Kidney (tissue), 14 donors: ENCODE results near the gene PFAS. TPM values are rescaled to one million over a fixed set of nuclear protein-coding genes. Genes with fewer than 3 reads are reported as not detected.

Experiments used
- DNase-seq, 5 donors: peaks; one replicate each; pipeline ENCODE4 v3.0.0-alpha.2; 2013 to 2020
- FAIRE-seq: peaks from 2 replicates; lab custom pipeline; 2012; peaks lifted over from hg19 to GRCh38; lab: Jason Lieb, UNC
- H3K27ac ChIP-seq, 2 donors: one replicate each; pipeline ENCODE4 v1.7.0; 2013; ENCODE audit warnings: low read depth in 2 of 2, low read length in 2 of 2, inconsistent platforms in 1 of 2
- H3K27me3 ChIP-seq: one replicate; pipeline ENCODE4 v1.7.1; 2013; ENCODE audit warnings: low read length, inconsistent platforms; ENCODE audit not compliant: control insufficient read depth, insufficient read depth
- H3K36me3 ChIP-seq, 3 donors: one replicate each; pipeline versions ENCODE4 v1.7.0 to v1.7.1; 2013; ENCODE audit warnings: low read length in 3 of 3, control low read depth in 1 of 3, inconsistent platforms in 1 of 3; ENCODE audit not compliant: insufficient read depth in 3 of 3, control insufficient read depth in 2 of 3
- H3K4me1 ChIP-seq, 3 donors: one replicate each; pipeline versions ENCODE4 v1.7.0 to v1.7.1; 2013; ENCODE audit warnings: low read length in 3 of 3, inconsistent platforms in 1 of 3, low read depth in 1 of 3; ENCODE audit not compliant: control insufficient read depth in 2 of 3, insufficient read depth in 2 of 3
- H3K4me3 ChIP-seq, 3 donors: one replicate each; pipeline versions ENCODE4 v1.7.0 to v1.8.1; 2013; ENCODE audit warnings: low read length in 3 of 3, control low read depth in 1 of 3, inconsistent platforms in 1 of 3
- H3K9ac ChIP-seq, 3 donors: one replicate each; pipeline versions ENCODE4 v1.7.0 to v1.7.1; 2013; ENCODE audit warnings: low read length in 3 of 3, control low read depth in 1 of 3, inconsistent platforms in 1 of 3
- H3K9me3 ChIP-seq, 3 donors: one replicate each; pipeline versions ENCODE4 v1.7.0 to v1.7.1; 2013; ENCODE audit warnings: low read length in 3 of 3, control low read depth in 1 of 3, inconsistent platforms in 1 of 3; ENCODE audit not compliant: control insufficient read depth in 2 of 3, insufficient read depth in 1 of 3
- CTCF ChIP-seq: IDR thresholded peaks from 3 replicates; pipeline ENCODE4 v1.5.1; 2012; ENCODE audit warnings: mild to moderate bottlenecking, moderate library complexity, borderline replicate concordance; ENCODE audit not compliant: insufficient read depth; ENCODE audit errors: extremely low read depth
- intact Hi-C: fragments of 100-400 bp; cut with DNase I; formaldehyde crosslinking; loops from one replicate; pipeline ENCODE4 v1.11.1; 2022
- polyA plus RNA-seq: library from polyadenylated mRNA; stranded (reverse); fragments of 350-450 nt; fragmentation: Illumina TruSeq; extraction: RNeasy Lipid Tissue Mini Kit (QIAGEN cat#74804); gene quantifications from one replicate; pipeline ENCODE4 v1.2.3, GENCODE V29; 2014; ENCODE audit warnings: low read depth, low replicate concordance; ENCODE audit not compliant: insufficient read depth
- total RNA-seq: library from RNA; stranded (reverse); fragmentation: NEBNext Ultra II Directional; extraction: Animal tissue kit (Norgen Biotek cat#: 25700); gene quantifications from one replicate; pipeline ENCODE4 v1.2.1, GENCODE V29; 2021
- donor health status: control.
- donor health status: control.
- donor health status: control.
- donor health status: control.
- donor health status: control.
- donor health status: DM: yes; HTN: yes; CAD: no.
- donor health status: Normal renal cell carcinoma (clear cell type).

The PFAS gene
- total and polyA plus RNA-seq, 2 donors from 2014 or later: 7.6 to 49.5 TPM

- no peaks in the 10 kb centered on the region for H3K27me3 ChIP-seq
- intact Hi-C loops: no loop called here
- no peak for TF ChIP-seq CTCF
- H3K9me3 ChIP-seq: no peaks in the 10 kb centered on the region
- FAIRE-seq (no peak), DNase-seq (peak; percentile 93 to 99 (median 97))
- peaks cover 0 to 10% (median 5%) of the 10 kb centered on the region in 3 donors for H3K4me1 ChIP-seq
- H3K27ac ChIP-seq: peak overlapping the region; percentile 95 to 98
- H3K9ac ChIP-seq: peak overlapping the region; percentile 76 to 99 (median 79)
- peak overlapping the region; percentile 79 to 90 (median 81) for H3K4me3 ChIP-seq
- H3K36me3 ChIP-seq: no peaks in the 10 kb centered on the region
These were observed 28.1 kb upstream of the PFAS start for GRCh38 chr17:8220783-8221662.

- Histone ChIP-seq H3K27ac (peak overlapping the region; percentile 95 to 98), H3K9me3 (no peaks in the 10 kb centered on the region), H3K4me1 (peaks cover 0 to 10% (median 5%) of the 10 kb centered on the region in 3 donors), H3K4me3 (peak overlapping the region; percentile 79 to 90 (median 81)), H3K36me3 (no peaks in the 10 kb centered on the region), H3K9ac (peak overlapping the region; percentile 79 to 99 (median 94)), H3K27me3 (no peaks in the 10 kb centered on the region)
- FAIRE-seq (no peak), DNase-seq (peak; percentile 93 to 98 (median 96))
- TF ChIP-seq CTCF: no peak
- intact Hi-C loops: no loop called here
These were observed 27.3 kb upstream of the PFAS start for GRCh38 chr17:8221663-8222379.

- Histone ChIP-seq H3K9ac (peak overlapping the region; percentile 77 to 99 (median 94)), H3K27me3 (no peaks in the 10 kb centered on the region), H3K27ac (peak overlapping the region; percentile 95 to 98), H3K9me3 (no peaks in the 10 kb centered on the region), H3K4me1 (peaks cover 0 to 13% (median 5%) of the 10 kb centered on the region in 3 donors), H3K4me3 (peak overlapping the region; percentile 79 to 90 (median 81)), H3K36me3 (peaks cover 0 to under 1% (median 0%) of the 10 kb centered on the region in 3 donors)
- FAIRE-seq: no peak
- TF ChIP-seq CTCF: no peak
- intact Hi-C loops: no loop called here
- DNase-seq: no peak
These were observed 26.8 kb upstream of the PFAS start for GRCh38 chr17:8222380-8222629.
